GM23338 (cell line): ENCODE data around the gene CCNY. TPM values are rescaled to one million over a fixed set of nuclear protein-coding genes. Genes with fewer than 3 reads are reported as not detected.
A peak's percentile ranks its signal among the peaks of the same experiment; 100 is the strongest.

Experiments used
- ATAC-seq: fragments of 200-7000 bp; cut with Tn5 transposase; 3 replicates; pipeline ENCODE4 v1.9.1; 2020
- DNase-seq: peaks from one replicate; pipeline ENCODE4 v3.0.0-alpha.2; 2015; ENCODE audit warnings: low spot score
- H2AFZ ChIP-seq: fragments of 200-600 bp; sonication (generic); 2 replicates; pipeline ENCODE4 v1.8.0; 2016; ENCODE audit warnings: antibody characterized with exemption, mild to moderate bottlenecking, moderate library complexity
- H3F3A ChIP-seq: fragments of 200-600 bp; sonication (generic); replicated peaks from 2 replicates; pipeline ENCODE4 v1.8.0; 2017; ENCODE audit warnings: antibody characterized with exemption, mixed run types, low read depth
- H3K27ac ChIP-seq: fragments of 200-600 bp; sonication (generic); 2 replicates; pipeline ENCODE4 v1.6.1; 2016; ENCODE audit warnings: low read depth
- H3K27me3 ChIP-seq: fragments of 200-600 bp; sonication (generic); 2 replicates; pipeline ENCODE4 v1.8.0; 2016; ENCODE audit warnings: mild to moderate bottlenecking, mixed run types, moderate library complexity; ENCODE audit not compliant: insufficient read depth
- H3K36me3 ChIP-seq: fragments of 200-600 bp; sonication (generic); 2 replicates; pipeline ENCODE4 v1.8.0; 2016; ENCODE audit warnings: mild to moderate bottlenecking; ENCODE audit not compliant: insufficient read depth
- H3K4me1 ChIP-seq: fragments of 200-600 bp; sonication (generic); 2 replicates; pipeline ENCODE4 v1.8.0; 2016; ENCODE audit warnings: mild to moderate bottlenecking, moderate library complexity; ENCODE audit not compliant: insufficient read depth
- H3K4me2 ChIP-seq: fragments of 200-600 bp; sonication (generic); 2 replicates; pipeline ENCODE4 v1.7.1; 2017; ENCODE audit warnings: mixed run types
- H3K4me3 ChIP-seq: fragments of 200-600 bp; sonication (generic); 2 replicates; pipeline ENCODE4 v1.6.1; 2016; ENCODE audit warnings: mixed run types
- H3K79me2 ChIP-seq: fragments of 200-600 bp; sonication (generic); replicated peaks from 2 replicates; pipeline ENCODE4 v1.8.0; 2017; ENCODE audit warnings: mild to moderate bottlenecking; ENCODE audit not compliant: insufficient read depth
- H3K9me2 ChIP-seq: fragments of 200-600 bp; sonication (generic); 2 replicates; pipeline ENCODE4 v1.8.0; 2017; ENCODE audit not compliant: insufficient read depth
- H4K20me1 ChIP-seq: fragments of 200-600 bp; sonication (generic); replicated peaks from 2 replicates; pipeline ENCODE4 v1.8.0; 2017; ENCODE audit warnings: mild to moderate bottlenecking; ENCODE audit not compliant: insufficient read depth
- H3K27ac Mint-ChIP-seq: 2 replicates; pipeline ENCODE4 v1.8.0; 2020; ENCODE audit warnings: inconsistent platforms, mild to moderate bottlenecking, moderate library complexity, mixed read lengths
- H3K27me3 Mint-ChIP-seq: 3 replicates; pipeline ENCODE4 v1.8.0; 2022; ENCODE audit warnings: low read depth, mild to moderate bottlenecking, moderate library complexity, mixed read lengths, inconsistent platforms; ENCODE audit not compliant: insufficient read depth, poor library complexity
- H3K36me3 Mint-ChIP-seq: 3 replicates; pipeline ENCODE4 v1.8.0; 2021; ENCODE audit warnings: low read depth, mild to moderate bottlenecking, inconsistent platforms, moderate library complexity, mixed read lengths
- H3K4me1 Mint-ChIP-seq: 3 replicates; pipeline ENCODE4 v1.8.0; 2020; ENCODE audit warnings: mild to moderate bottlenecking, inconsistent platforms, mixed read lengths
- H3K4me3 Mint-ChIP-seq: 3 replicates; pipeline ENCODE4 v1.8.0; 2021; ENCODE audit warnings: moderate library complexity, mild to moderate bottlenecking, inconsistent platforms, mixed read lengths
- H3K9me3 Mint-ChIP-seq: 3 replicates; pipeline ENCODE4 v1.8.0; 2020; ENCODE audit warnings: moderate library complexity, mild to moderate bottlenecking, inconsistent platforms, mixed read lengths
- CREB1 ChIP-seq: fragments of 250-450 bp; sonication (Bioruptor Pico); IDR thresholded peaks from 2 replicates; pipeline ENCODE4 v1.5.0; 2020; ENCODE audit warnings: low read depth, mild to moderate bottlenecking, moderate library complexity
- CTCF ChIP-seq, 2 experiments: fragments of 200-600 bp in 1 of 2; sonication (generic) in 1 of 2; conservative IDR thresholded peaks; 2 replicates each; pipeline versions ENCODE4 v1.5.1 to v1.6.1; 2016 to 2017; ENCODE audit warnings: antibody characterized with exemption in 2 of 2, low read depth in 2 of 2, mild to moderate bottlenecking in 2 of 2, moderate library complexity in 1 of 2
- JUNB ChIP-seq: IDR thresholded peaks from one replicate; pipeline ENCODE4 v1.6.1; 2016; ENCODE audit warnings: antibody characterized with exemption; ENCODE audit not compliant: unreplicated experiment
- NANOG ChIP-seq: IDR thresholded peaks from 2 replicates; pipeline ENCODE4 v1.6.1; 2016; ENCODE audit warnings: antibody characterized with exemption, borderline replicate concordance
- POLR2AphosphoS5 ChIP-seq: IDR thresholded peaks from 2 replicates; pipeline ENCODE4 v1.6.1; 2016; ENCODE audit warnings: antibody characterized with exemption, low read depth
- REST ChIP-seq: IDR thresholded peaks from one replicate; pipeline ENCODE4 v1.6.1; 2018; ENCODE audit warnings: antibody characterized with exemption; ENCODE audit not compliant: unreplicated experiment
- STAT1 ChIP-seq: IDR thresholded peaks from one replicate; pipeline ENCODE4 v1.6.1; 2016; ENCODE audit warnings: antibody characterized with exemption; ENCODE audit not compliant: unreplicated experiment
- ZNF114 ChIP-seq: fragments of 250-450 bp; sonication (Bioruptor Pico); IDR thresholded peaks from 2 replicates; pipeline ENCODE4 v1.5.0; 2020; ENCODE audit warnings: mild to moderate bottlenecking, moderate library complexity
- ZNF462 ChIP-seq: fragments of 250-450 bp; sonication (Bioruptor Pico); IDR thresholded peaks from 2 replicates; pipeline ENCODE4 v1.5.0; 2020; ENCODE audit warnings: mild to moderate bottlenecking, moderate library complexity
- polyA plus RNA-seq: library from polyadenylated mRNA; unstranded; fragments of >200 nt; fragmentation: Nextera tagmentation; extraction: Ambion mirVana; gene quantifications from 2 replicates; pipeline ENCODE4 v1.2.1, GENCODE V29; 2016
- total RNA-seq: library from RNA; depleted of rRNA; stranded (reverse); fragments of >200 nt; shearing (Covaris generic); gene quantifications from 2 replicates; pipeline ENCODE4 v1.2.3, GENCODE V29; 2014

CCNY gene
- total and polyA plus RNA-seq, 2 experiments from 2014 or later, result 14.2 to 29.0 TPM

- Histone ChIP-seq H3K36me3 (no peaks in the 10 kb centered on the region), H3K27ac (no peak overlapping the region), H3K4me1 (no peaks in the 10 kb centered on the region), H2AFZ (peak overlapping the region; percentile 32; the same call in 1 of the 2 replicates), H3K4me3 (no peak overlapping the region), H3F3A (no peaks in the 10 kb centered on the region), H3K79me2 (no peaks in the 10 kb centered on the region), H3K4me2 (no peak overlapping the region), H3K27me3 (no peaks in the 10 kb centered on the region), H3K9me2 (no peaks in the 10 kb centered on the region), H4K20me1 (no peaks in the 10 kb centered on the region)
- TF ChIP-seq ZNF114 (no peak), ZNF462 (CRISPR knock-in tag) (no peak), JUNB (no peak), CTCF (conservative IDR thresholded peaks at IDR 0.05; ENCODE audit: low read depth in 2 of 2) (no peak), NANOG (no peak), POLR2AphosphoS5 (no peak), REST (no peak), CREB1 (no peak), STAT1 (no peak)
- no peaks in the 10 kb centered on the region for H3K4me1 Mint-ChIP-seq
- H3K36me3 Mint-ChIP-seq, result no peaks in the 10 kb centered on the region
- no peaks in the 10 kb centered on the region for H3K9me3 Mint-ChIP-seq
- no peak overlapping the region for H3K4me3 Mint-ChIP-seq
- H3K27ac Mint-ChIP-seq, result no peak overlapping the region
- no peak for DNase-seq
- H3K27me3 Mint-ChIP-seq, result peaks cover 2% of the 10 kb centered on the region
- ATAC-seq, result no peak
Measured at GRCh38 chr10:35307297-35307696, 29.0 kb upstream of the CCNY start.
